Muscle layer of colon (tissue), 2 donors: ENCODE results near the gene SERTAD2.
A peak's percentile ranks its signal among the peaks of the same experiment; 100 is the strongest.

Experiments
- H3K27ac ChIP-seq: one replicate; pipeline ENCODE4 v1.7.0; 2013; ENCODE audit warnings: low read depth, mild to moderate bottlenecking, low read length, moderate library complexity
- H3K27me3 ChIP-seq, 2 donors: one replicate each; pipeline ENCODE4 v1.7.0; 2013; ENCODE audit warnings: low read length in 2 of 2, mild to moderate bottlenecking in 2 of 2; ENCODE audit not compliant: insufficient read depth in 2 of 2, control insufficient read depth in 1 of 2
- H3K36me3 ChIP-seq: one replicate; pipeline ENCODE4 v1.7.0; 2013; ENCODE audit warnings: mild to moderate bottlenecking, low read length; ENCODE audit not compliant: insufficient read depth
- H3K4me1 ChIP-seq: one replicate; pipeline ENCODE4 v1.7.0; 2013; ENCODE audit warnings: mild to moderate bottlenecking, low read length; ENCODE audit not compliant: insufficient read depth
- H3K4me3 ChIP-seq, 2 donors: one replicate each; pipeline ENCODE4 v1.7.0; 2013; ENCODE audit warnings: low read length in 2 of 2, low read depth in 1 of 2, mild to moderate bottlenecking in 1 of 2, moderate library complexity in 1 of 2
- H3K9ac ChIP-seq: one replicate; pipeline ENCODE4 v1.7.0; 2013; ENCODE audit warnings: low read length
- H3K9me3 ChIP-seq: one replicate; pipeline ENCODE4 v1.7.0; 2013; ENCODE audit warnings: mild to moderate bottlenecking, low read length
- donor health status: abdominal sarcoma.
- donor health status: Adenocarcinoma of cecum.

Gene SERTAD2

GRCh38 chr2:64623242-64623850 lies 30.4 kb downstream of the SERTAD2 start:
- Histone ChIP-seq H3K27me3 (no peaks in the 10 kb centered on the region), H3K9ac (no peak overlapping the region), H3K4me1 (peaks cover 4% of the 10 kb centered on the region), H3K27ac (no peak overlapping the region), H3K4me3 (no peak overlapping the region), H3K36me3 (no peaks in the 10 kb centered on the region), H3K9me3 (no peaks in the 10 kb centered on the region)

GRCh38 chr2:64622443-64623241 lies 31.1 kb downstream of the SERTAD2 start:
- H3K4me3 ChIP-seq: no peak overlapping the region
- no peak overlapping the region for H3K27ac ChIP-seq
- peaks cover 3% of the 10 kb centered on the region for H3K4me1 ChIP-seq
- H3K9ac ChIP-seq: no peak overlapping the region
- no peaks in the 10 kb centered on the region for H3K27me3 ChIP-seq
- H3K36me3 ChIP-seq: no peaks in the 10 kb centered on the region
- H3K9me3 ChIP-seq: no peaks in the 10 kb centered on the region

GRCh38 chr2:64620661-64621060 lies 33.1 kb downstream of the SERTAD2 start:
- H3K36me3 ChIP-seq: no peaks in the 10 kb centered on the region
- no peak overlapping the region for H3K9ac ChIP-seq
- no peaks in the 10 kb centered on the region for H3K27me3 ChIP-seq
- no peaks in the 10 kb centered on the region for H3K9me3 ChIP-seq
- no peaks in the 10 kb centered on the region for H3K4me1 ChIP-seq
- H3K4me3 ChIP-seq: no peak overlapping the region
- H3K27ac ChIP-seq: no peak overlapping the region

- no peak overlapping the region for H3K9ac ChIP-seq
These were observed 36.0 kb downstream of the SERTAD2 start for GRCh38 chr2:64617631-64618151.

GRCh38 chr2:64615844-64616536 lies 37.7 kb downstream of the SERTAD2 start:
- H3K27me3 ChIP-seq: no peaks in the 10 kb centered on the region
- no peaks in the 10 kb centered on the region for H3K36me3 ChIP-seq
- H3K4me3 ChIP-seq: no peak overlapping the region
- H3K9me3 ChIP-seq: no peaks in the 10 kb centered on the region
- no peak overlapping the region for H3K27ac ChIP-seq
- no peaks in the 10 kb centered on the region for H3K4me1 ChIP-seq
- H3K9ac ChIP-seq: no peak overlapping the region

More at GRCh38 chr2:64617631-64618151, 36.0 kb downstream of the SERTAD2 start:
- Histone ChIP-seq H3K36me3 (no peaks in the 10 kb centered on the region), H3K27me3 (no peaks in the 10 kb centered on the region), H3K4me3 (no peak overlapping the region), H3K27ac (no peak overlapping the region), H3K4me1 (no peaks in the 10 kb centered on the region), H3K9me3 (no peaks in the 10 kb centered on the region)

- no peaks in the 10 kb centered on the region for H3K4me1 ChIP-seq
- H3K9ac ChIP-seq: no peak overlapping the region
- H3K4me3 ChIP-seq: no peak overlapping the region
- H3K27me3 ChIP-seq: no peaks in the 10 kb centered on the region
- no peaks in the 10 kb centered on the region for H3K36me3 ChIP-seq
- H3K27ac ChIP-seq: no peak overlapping the region
- H3K9me3 ChIP-seq: no peaks in the 10 kb centered on the region
These were observed 38.4 kb downstream of the SERTAD2 start for GRCh38 chr2:64615192-64615763.

- H3K27me3 ChIP-seq: no peaks in the 10 kb centered on the region
- H3K36me3 ChIP-seq: no peaks in the 10 kb centered on the region
- no peak overlapping the region for H3K4me3 ChIP-seq
- H3K4me1 ChIP-seq: peaks cover 5% of the 10 kb centered on the region
- no peak overlapping the region for H3K9ac ChIP-seq
- H3K27ac ChIP-seq: no peak overlapping the region
- no peaks in the 10 kb centered on the region for H3K9me3 ChIP-seq
These were observed 40.4 kb downstream of the SERTAD2 start for GRCh38 chr2:64613276-64613675.

GRCh38 chr2:64612575-64613195 lies 41.0 kb downstream of the SERTAD2 start:
- no peak overlapping the region for H3K27ac ChIP-seq
- no peak overlapping the region for H3K9ac ChIP-seq
- no peaks in the 10 kb centered on the region for H3K36me3 ChIP-seq
- no peaks in the 10 kb centered on the region for H3K27me3 ChIP-seq
- peaks cover 5% of the 10 kb centered on the region for H3K4me1 ChIP-seq
- H3K4me3 ChIP-seq: no peak overlapping the region
- H3K9me3 ChIP-seq: no peaks in the 10 kb centered on the region

GRCh38 chr2:64610316-64610855 lies 43.3 kb downstream of the SERTAD2 start:
- no peak overlapping the region for H3K4me3 ChIP-seq
- no peaks in the 10 kb centered on the region for H3K9me3 ChIP-seq
- no peaks in the 10 kb centered on the region for H3K27me3 ChIP-seq
- H3K27ac ChIP-seq: no peak overlapping the region
- H3K9ac ChIP-seq: no peak overlapping the region
- no peaks in the 10 kb centered on the region for H3K36me3 ChIP-seq
- H3K4me1 ChIP-seq: peaks cover 6% of the 10 kb centered on the region

- Histone ChIP-seq H3K27ac (peak overlapping the region; percentile 32), H3K36me3 (no peaks in the 10 kb centered on the region), H3K9me3 (no peaks in the 10 kb centered on the region), H3K4me1 (peaks cover 11% of the 10 kb centered on the region), H3K4me3 (peak overlapping the region in 1 of 2 donors; percentile 47), H3K9ac (peak overlapping the region; percentile 22), H3K27me3 (no peaks in the 10 kb centered on the region)
These were observed 43.8 kb downstream of the SERTAD2 start for GRCh38 chr2:64609942-64610281.
